HG03060 (cell line): ENCODE results near the gene CCNA1.

Source experiments
- ATAC-seq: cut with Tn5 transposase; IDR thresholded peaks from one replicate; pipeline ENCODE4 v1.9.1; 2021; ENCODE audit warnings: low read depth, moderate number of reproducible peaks; ENCODE audit not compliant: unreplicated experiment

CCNA1 gene

DNA sequence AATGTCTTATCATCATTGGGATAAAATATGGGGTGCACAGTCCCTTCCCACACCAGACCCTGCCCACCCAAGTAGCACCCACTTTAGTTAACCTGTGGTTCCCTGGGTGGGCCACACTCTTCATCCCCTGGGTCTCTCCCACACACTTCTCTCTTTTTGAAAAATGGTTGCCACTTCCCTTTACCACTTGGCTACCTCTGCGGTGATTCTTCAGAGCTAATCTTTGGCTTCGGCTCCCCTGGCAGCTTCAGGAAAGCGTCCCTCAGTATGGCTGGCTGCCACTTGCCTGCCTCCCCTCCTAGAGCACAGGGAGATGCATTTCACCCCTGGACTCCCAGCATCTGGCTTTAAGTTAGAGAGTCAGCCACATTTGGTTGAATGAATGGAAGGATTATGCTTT lies 18.2 kb downstream of the CCNA1 start:
- ATAC-seq, result no peak

DNA sequence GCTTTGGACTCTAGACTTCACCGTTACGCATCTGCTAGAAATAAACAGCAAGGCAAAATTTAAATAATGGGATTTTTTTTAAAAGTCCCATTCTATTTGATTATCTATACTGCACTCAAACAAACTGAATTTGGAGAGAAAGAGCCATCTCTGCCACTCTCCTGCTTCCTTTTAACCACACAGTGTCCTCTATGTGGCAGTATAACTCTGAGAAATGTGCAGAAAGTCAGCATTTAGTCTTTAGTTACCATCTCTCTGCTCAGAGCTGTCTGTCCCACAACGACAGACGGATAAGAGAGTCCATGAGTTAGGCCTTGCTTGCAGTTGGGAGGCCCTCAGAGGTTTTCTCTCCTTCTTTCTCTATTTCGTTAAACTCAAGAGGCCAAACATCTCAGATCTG lies 21.2 kb downstream of the CCNA1 start:
- ATAC-seq, result no peak

DNA sequence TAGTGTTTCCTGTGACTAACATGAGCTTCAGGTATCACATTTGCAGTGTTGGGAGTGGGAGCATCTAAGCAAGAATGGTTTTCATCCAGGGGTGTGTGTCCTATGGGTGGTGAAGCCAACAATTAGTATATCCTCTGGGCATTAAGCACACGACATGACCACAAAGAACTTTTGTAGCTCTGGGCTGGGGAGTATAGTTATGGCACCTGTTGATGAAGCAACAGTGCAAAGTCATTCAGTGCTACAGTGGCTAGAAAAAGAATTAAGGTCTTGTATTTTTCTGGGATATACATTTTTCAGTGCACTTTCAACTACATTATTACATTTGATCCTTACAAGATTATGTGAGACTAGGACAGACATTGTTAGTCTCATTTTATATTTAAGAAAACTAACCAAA lies 21.8 kb downstream of the CCNA1 start:
- ATAC-seq, result no peak

DNA sequence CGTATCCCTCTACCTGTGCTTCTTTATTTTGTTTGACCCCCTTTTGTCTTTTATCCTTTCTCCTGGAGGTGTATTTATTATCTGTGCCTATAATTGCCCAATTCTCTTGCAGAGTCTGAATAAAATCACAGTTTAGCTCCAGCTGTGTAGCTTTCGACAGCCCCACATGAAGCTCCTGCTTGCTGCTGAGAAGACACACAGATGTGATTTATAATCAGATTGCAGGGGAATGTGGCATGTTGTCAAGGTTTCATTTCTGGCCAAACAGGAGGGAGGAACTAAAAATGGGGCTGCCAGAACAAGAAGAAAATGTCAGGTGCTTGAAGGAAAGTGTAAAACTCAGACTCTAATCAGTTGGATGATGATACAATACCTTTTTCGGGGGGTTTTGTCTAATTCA lies 22.7 kb downstream of the CCNA1 start:
- ATAC-seq, result no peak

DNA sequence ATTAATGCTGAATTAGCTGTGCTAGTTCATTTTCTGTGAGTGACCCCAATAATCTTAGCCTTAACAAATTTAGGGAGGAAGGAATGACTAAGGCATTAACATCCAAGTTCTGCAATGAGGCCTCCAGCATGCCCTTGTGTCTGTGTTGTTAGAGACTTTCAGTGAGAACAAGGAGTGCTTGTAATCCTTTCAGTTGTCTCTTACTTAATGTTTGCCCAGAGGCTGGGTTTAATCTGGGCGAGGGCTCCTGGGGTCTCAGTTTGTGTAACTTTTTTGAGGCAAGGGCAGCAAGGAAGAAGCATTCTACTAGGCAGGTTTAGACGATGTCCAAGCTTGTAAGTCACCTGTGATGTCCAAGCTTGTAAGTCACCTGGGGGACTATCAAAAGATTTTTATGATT lies 24.3 kb downstream of the CCNA1 start:
- ATAC-seq, result no peak

DNA sequence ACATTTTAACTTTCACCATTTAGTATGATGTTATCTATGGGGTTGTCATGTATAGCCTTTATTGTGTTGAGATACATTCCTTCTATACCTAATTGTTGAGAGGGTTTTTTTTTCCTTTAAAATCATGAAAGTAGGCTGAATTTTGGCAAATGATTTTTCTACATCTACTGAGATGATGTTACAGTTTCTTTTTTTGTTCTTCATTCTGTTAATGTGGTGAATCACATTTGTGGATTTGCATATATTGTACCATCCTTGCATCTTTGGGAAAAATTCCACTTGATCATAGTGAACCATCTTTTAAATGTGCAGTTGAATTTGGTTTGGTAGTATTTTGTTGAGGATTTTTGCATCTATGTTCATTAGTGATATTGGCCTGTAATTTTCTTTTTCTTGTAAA lies 29.2 kb downstream of the CCNA1 start:
- no peak for ATAC-seq

DNA sequence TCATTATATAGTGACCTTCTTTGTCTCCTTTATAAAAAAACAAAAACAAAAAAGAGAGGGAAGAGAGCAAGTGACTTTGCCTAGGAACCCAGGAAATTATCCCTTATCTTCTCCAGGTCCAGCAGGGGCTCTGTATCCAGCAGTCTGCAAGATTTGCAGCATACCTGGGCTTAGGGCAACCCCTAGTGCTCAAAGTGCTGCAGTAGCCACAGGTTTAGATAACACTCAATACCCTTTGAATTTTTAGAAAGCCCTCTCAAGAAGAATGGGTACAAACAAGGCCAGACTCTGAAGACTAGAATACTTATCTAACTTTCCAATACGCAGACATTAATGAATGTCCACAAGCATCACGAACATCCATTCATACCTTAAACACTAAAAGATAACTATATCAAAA lies 43.2 kb downstream of the CCNA1 start:
- ATAC-seq, result no peak

DNA sequence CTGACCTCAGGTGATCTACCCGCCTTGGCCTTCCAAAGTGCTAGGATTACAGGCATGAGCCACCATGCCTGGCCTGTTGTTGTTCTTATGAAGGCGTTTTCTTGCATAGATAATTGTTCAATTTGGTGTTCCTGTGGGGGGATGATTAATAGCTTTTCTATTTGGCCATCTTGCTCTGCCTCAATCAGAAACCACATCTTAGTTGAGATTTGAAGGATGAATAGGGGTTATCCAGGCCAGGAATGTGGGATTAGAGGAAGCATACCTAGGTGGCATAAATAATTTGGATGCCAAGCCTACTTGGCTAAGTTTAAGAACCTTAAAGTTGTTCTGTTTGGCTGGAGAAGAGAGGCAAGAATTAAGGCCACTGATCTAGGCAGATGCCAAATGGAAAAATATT lies 44.4 kb downstream of the CCNA1 start:
- ATAC-seq, result no peak

DNA sequence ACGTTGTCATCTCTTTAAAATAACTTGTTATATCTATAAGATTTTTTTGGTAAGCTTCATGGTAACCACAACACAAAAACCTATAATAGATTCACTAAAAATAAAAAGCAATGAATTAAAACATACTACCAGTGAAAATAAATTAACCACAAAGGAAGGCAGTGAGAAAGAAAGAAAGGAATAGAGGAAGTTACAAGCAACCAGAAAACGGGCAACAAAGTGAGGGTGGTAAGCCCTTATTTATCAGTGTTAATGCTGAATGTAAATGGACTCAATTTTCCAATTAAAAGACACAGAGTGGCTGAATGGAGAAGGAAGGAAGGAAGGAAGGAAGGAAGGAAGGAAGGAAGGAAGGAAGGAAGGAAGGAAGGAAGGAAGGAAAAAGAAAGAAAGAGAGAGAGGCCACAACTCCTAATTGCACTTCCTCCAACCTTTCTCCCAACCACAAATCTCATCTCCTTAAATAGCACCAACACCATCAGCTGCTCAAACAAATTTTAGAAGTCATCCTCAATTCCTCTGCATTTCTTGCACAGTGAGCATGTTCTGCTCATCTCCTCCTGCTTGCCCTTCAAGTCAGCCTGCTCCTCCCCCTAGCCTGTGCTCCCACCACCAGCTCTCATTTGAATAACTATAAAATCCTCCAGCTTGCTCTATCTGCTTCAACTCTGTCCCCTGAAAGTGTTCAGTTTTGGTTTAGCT lies 48.6 kb downstream of the CCNA1 start:
- ATAC-seq, result no peak

DNA sequence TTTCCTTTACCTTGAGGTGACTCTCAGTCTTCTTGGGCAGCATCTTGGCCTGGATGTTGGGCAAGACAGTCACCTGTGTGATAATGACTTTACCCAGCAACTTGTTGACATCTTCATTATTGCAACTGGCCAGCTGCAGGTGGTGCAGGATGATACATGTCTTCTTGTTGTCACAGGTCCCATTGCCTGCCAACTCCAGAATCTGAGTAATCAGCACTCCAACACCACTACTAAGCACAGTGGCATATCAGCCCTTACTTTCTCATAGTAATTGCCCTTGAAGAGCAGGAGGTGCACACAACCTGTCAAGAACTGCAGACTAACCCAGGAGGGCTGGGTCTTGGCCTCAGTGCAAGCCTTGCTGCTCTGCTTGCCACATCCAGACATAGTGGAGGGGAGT lies 57.8 kb downstream of the CCNA1 start:
- no peak for ATAC-seq
